Measurements from ENCODE around the gene WWC1.

Gene WWC1

DNA sequence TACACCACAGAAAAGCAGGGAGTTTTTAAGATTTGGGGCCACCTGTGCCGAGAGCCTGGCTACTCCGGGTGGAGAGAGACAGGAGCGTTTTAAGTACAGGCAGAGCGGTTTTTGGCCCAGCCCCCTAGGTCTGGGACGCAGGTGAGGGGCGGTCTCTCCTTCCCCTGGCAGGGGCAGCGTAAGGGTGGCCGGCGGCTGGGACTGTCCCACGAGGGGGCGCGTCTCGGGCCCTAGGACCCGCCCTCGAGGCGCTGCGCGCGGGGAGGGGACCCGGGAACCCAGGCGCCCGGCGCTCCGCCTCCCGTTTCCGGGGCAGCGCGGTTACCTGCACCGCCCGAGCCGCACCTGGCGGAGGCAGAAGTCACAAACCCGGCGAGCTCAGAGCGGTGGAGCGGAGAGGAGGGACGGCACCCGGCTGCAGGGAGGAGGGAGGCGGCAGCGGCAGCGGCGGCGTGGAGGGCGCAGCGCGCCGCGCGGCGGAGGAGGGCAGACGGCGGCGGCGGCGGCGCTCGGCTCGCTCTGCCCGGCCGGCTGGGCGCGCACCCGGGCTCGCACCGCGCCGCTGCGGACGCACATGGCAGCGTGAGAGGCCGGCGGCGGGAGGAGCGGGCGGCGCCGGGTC lies at the start of gene WWC1:
Gene WWC1 (plus strand): TSS at position 304 of the 622 bp plus-strand sequence. CDS start 508 bp downstream, outside the sequence.
- DNase-seq = peak; percentile 93

- DNase-seq = no peak
These were observed 46.4 kb upstream of the WWC1 start for GRCh38 chr5:168244838-168245559.

DNA sequence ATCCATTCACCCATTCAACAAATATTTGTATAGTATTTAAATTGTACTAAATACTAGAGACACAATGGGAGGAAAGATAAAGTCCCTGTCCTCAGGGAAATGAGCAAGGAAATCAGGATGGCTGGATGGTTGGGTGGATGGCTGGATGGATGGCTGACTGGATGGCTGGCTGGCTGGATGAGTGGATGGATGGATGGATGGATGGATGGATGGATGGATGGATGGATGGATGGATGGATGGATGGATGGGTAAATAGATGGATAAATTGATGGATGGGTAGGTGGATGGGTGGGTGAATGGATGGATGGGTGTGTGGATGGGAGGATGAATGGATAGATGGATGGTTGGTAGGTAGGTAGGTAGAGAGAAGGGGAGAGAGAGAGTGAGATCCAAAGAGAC lies 41.5 kb upstream of the WWC1 start:
- no peak for DNase-seq

GRCh38 chr5:168251259-168251658 lies 40.2 kb upstream of the WWC1 start:
- DNase-seq = no peak

- no peak for DNase-seq
These were observed 37.3 kb upstream of the WWC1 start for GRCh38 chr5:168254013-168254693.

DNA sequence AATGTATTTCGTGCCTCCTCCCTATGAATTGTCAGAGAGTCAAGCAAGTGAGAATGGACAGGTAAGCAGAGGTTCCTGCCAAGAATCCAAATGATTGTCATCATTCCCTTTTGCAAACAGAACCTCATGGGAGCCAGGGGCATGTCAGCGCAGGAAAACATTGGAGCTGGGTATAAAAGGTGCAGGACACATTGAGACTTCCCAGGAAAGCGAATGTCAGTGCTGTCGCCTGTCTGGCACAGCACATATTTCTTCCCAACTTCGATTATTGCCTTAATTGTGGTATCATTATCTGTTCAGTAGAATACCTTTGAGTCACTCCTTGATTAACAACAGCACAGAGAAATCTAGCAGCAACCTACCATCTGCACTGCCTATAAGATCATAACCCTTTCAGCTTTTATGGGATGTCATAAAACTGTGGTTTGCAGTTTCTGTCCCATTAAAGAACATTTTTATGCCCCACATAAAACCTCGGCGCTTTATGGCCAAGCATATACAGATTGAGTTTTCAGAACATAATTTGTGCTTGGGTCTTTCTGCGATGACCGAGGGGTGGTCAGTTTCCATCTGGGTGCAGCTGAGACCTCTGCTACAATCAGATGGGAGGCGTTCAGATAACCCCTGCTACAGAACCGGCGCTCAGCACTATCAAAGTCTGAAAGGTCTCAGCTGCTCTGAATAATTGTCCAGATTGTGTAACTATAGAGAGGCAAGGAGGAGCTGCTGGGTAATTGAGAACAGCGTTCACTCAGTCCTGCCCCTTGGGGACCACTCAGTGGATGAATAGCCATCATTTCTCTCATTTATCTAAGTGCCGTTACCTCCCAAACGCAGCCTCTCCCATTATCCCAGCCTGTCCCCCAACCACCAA lies 30.9 kb upstream of the WWC1 start:
- DNase-seq = no peak

DNA sequence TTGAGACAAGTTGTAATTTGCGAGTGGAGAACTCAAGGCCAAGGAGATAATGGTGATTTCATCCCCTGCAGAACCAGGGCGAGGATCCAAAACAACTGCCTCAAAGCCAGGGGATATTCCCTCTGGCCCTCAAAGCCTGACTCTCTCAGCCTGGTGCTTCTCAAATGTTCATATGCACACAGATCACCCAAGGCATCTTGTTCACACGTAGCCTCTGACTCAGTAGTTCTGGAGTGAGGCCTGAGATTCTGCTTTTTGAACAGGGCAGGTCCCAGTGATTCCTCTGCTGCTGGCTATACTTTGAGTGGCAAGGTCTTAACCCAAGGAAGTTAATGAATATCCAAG lies 30.2 kb upstream of the WWC1 start:
- DNase-seq = no peak

DNA sequence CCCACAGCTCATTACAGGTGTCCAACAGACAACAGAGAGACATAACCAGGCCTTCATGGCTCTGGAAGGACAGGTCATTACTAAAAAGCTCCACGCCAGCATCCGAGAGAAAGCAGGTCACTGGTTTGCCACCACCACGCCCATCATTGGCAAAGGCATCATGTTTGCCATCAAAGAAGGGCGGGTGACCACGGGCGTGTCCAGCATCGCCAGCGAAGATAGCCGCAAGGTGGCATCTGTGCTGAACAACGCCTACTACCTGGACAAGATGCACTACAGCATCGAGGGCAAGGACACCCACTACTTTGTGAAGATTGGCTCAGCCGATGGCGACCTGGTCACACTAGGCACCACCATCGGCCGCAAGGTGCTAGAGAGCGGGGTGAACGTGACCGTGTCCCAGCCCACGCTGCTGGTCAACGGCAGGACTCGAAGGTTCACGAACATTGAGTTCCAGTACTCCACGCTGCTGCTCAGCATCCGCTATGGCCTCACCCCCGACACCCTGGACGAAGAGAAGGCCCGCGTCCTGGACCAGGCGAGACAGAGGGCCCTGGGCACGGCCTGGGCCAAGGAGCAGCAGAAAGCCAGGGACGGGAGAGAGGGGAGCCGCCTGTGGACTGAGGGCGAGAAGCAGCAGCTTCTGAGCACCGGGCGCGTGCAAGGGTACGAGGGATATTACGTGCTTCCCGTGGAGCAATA lies 29.3 kb upstream of the WWC1 start:
- DNase-seq = no peak

DNA sequence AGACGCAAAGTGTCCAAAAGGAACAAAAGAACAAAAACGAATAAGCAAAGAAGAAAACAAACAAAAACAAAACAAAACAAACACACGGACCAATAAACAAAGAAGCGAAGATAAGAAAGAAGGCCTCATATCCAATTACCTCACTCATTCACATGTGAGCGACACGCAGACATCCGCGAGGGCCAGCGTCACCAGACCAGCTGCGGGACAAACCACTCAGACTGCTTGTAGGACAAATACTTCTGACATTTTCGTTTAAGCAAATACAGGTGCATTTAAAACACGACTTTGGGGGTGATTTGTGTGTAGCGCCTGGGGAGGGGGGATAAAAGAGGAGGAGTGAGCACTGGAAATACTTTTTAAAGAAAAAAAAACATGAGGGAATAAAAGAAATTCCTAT lies 28.3 kb upstream of the WWC1 start:
- DNase-seq = no peak

GRCh38 chr5:168266016-168266415 lies 25.4 kb upstream of the WWC1 start:
- no peak for DNase-seq

DNA sequence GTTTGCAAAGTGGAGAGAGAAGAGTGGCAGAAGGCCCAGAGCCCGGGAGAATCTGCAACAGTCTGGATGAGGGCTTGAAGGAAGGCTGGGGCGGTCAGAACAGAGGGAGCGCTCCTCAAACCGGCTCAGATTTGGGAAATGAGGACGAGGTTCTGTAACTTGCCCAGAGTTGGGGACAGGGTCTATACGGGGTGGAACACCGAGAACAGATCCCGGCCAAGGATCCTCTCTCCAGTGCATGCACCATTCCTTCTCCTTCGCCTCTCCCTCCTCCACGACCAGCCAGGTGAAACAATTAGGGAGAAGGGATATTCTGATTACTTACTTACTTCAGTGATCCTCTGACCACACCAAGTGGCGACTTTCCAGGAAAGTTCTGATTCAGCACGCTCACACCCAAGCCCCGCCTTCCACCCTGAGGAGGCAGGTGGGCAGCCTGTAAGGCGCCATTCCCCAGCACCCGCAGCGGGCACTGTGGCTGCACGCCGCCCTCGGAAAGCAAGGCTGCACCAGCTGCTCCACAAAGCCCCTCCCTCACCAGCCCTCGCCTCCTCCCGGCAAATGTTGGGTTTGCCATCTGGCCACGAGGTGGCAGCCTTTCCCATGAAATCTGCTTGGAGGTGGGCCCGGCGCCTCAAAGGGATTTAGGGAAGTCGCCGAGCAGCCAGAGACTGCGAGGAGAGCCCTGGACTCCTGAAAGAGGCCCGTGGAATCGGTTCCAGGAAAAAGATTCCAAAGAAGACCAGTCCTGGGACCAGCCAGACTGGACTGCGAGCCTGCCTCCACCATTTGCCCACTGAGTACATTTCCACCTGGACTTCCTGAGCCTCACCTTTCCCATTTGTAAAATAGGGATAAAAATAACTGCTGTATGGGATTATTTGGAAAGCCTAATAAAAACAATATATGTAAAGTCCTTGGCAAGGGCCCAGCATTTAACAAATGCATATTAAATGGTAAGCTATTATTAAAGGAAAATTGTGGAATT lies 22.2 kb upstream of the WWC1 start:
- peak; percentile 76 for DNase-seq

- DNase-seq = no peak
These were observed 21.5 kb upstream of the WWC1 start for GRCh38 chr5:168269937-168270330.

- no peak for DNase-seq
These were observed 21.0 kb upstream of the WWC1 start for GRCh38 chr5:168270476-168270875.

DNA sequence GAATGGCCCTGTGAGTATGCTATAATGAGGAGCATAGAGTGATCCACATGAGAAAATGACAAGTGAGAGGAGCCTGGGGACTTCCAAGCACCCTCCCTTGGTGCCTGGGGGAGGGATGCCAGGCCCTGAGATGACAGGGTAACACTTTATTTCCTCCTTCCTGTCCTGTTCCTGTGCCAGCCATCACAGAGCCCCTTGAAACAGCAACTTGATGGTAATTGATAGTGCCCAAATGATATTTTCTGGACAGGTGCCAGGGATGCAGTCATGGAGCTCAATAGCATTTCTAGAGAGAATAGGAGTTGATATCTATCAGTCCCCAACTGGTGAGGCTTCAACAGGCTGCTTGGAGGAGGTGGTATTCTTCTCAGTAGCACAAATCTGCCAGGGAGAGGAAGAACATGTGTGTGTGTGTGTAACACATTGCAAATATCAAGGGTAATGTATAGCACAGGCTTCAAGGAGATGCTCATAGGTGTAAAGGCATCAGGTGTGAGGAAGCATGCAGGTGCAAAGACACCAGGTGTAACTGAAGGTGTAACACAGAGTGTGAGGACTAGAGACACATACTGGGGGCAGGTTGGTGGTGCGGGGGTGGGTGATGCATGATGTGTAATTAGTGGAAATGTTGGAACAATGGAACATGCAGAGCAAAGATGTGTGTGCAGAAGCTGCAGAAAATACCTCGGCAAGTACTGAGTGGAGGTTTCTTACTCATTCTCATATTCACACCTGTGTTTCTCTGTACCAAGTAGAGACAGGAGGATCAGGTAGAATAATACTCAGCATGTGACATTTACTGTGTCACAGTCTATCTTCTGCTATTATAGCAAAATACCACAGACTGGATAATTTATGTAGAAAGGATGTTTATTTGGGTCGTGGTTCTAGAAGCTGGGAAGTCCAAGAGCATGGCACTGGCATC lies 18.1 kb upstream of the WWC1 start:
- no peak for DNase-seq

DNA sequence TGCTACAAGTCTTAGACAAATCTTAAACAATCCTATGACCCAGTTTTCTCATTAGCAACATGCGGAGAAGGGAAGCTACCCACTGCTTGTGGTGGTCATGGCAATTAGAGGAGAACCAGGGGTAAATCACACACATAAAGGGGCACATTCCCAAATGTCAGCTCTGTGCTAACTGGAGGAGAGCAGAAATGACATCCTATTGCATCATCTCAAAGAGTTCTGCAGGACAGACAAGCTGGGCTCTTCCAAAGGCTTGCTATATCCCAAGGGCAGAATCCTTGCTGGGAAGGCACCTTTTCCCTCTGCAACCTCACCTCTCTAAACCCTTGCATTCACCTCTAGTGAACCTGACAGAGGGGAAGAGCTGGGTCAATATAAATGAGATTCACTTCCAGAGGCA lies 17.0 kb upstream of the WWC1 start:
- no peak for DNase-seq

- no peak for DNase-seq
These were observed 15.5 kb upstream of the WWC1 start for GRCh38 chr5:168275940-168276339.

GRCh38 chr5:168282120-168282519 lies 9.3 kb upstream of the WWC1 start:
- no peak for DNase-seq

GRCh38 chr5:168284809-168285208 lies 6.6 kb upstream of the WWC1 start:
- DNase-seq = no peak

DNA sequence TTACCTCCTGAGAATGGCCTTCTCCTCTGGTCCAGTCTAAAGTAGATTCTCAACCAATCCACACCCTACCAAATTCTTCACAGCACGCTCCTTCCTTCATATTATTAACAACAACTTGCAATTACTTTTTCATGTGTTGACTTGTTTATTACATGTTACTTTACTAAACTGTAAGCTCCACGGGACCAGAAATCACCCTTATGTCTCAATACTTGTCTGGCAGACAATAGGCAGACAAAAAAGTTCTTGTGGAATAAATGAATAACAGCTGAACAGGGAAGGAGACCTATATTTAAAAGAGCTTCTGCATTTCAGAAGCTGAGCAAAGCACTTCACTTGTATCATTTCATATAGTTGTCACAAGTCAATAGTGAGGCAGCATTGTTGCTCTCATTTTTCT lies 5.7 kb upstream of the WWC1 start:
- no peak for DNase-seq

- no peak for DNase-seq
These were observed 5.1 kb upstream of the WWC1 start for GRCh38 chr5:168286386-168286785.
